Subcutaneous adipose tissue (tissue), 4 donors: Measurements from ENCODE around the gene CFAP100. TPM values are rescaled to one million over a fixed set of nuclear protein-coding genes. Genes with fewer than 3 reads are reported as not detected.

Experiments used
- CTCF ChIP-seq: fragments of 450-650 bp; IDR thresholded peaks from one replicate; pipeline ENCODE4 v1.5.1; 2016; ENCODE audit warnings: low read depth, mild to moderate bottlenecking, control low read depth, antibody characterized with exemption, moderate library complexity
- total RNA-seq, 4 donors: library from RNA; depleted of rRNA; stranded (reverse); fragments of >200 nt; gene quantifications; one replicate each; pipeline ENCODE4 v1.1.0, GENCODE V29; 2016

Gene CFAP100
- total RNA-seq, 4 donors from 2014 or later = not detected

GRCh38 chr3:126349071-126349470 lies 45.6 kb upstream of the CFAP100 start:
- TF ChIP-seq CTCF = no peak

- no peak for TF ChIP-seq CTCF
Observed at GRCh38 chr3:126349611-126350501, 44.9 kb upstream of the CFAP100 start.

GRCh38 chr3:126350502-126351085 lies 44.1 kb upstream of the CFAP100 start:
- TF ChIP-seq CTCF = no peak

GRCh38 chr3:126351086-126351770 lies 43.5 kb upstream of the CFAP100 start:
- no peak for TF ChIP-seq CTCF

- TF ChIP-seq CTCF = no peak
Observed at GRCh38 chr3:126351771-126352475, 42.8 kb upstream of the CFAP100 start.

GRCh38 chr3:126352476-126353454 lies 41.9 kb upstream of the CFAP100 start:
- no peak for TF ChIP-seq CTCF
